Measurements from ENCODE around the gene VPS33B.

VPS33B gene

DNA sequence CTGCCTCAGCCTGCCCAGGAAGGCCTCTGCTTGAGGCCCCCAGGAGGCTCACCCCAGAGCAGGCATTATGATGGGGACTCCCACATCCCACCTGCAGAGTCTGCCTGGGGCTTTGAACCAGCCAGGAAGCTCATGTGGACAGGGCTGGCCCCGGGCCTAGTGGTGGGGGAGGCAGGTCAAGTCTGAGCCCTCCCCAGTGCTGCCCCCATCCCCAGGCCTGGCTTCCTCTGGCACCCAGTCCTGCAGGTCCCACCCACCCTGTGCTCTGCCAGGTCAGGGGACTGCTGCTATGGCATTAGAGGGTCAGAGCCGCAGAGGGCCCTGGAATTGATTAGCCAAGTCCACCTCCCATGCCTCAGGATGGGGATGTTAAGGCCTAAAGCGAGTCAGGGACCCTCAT lies 17.6 kb upstream of the VPS33B start:
- H3K27ac ChIP-seq (ENCODE audit: extremely low read depth, low read depth, low read length): no peak overlapping the region
- no peaks in the 10 kb centered on the region for H3K36me3 ChIP-seq (ENCODE audit: control insufficient read depth in 2 of 2, insufficient read depth in 1 of 2, low read length in 2 of 2)
- CTCF ChIA-PET: interaction anchor here (1.7 to 2.5 kb wide), 2 partner anchors 7 to 10 kb away, joined by 9 to 10 read pairs; no protein-coding TSS in a partner anchor
- H3K9me3 ChIP-seq (ENCODE audit: control insufficient read depth, insufficient read depth, low read depth, low read length): no peaks in the 10 kb centered on the region
- TF ChIP-seq ZNF175 (tag by site-specific recombination; IDR thresholded peaks at IDR 0.05) (no peak), ZIC2 (tag by site-specific recombination; IDR thresholded peaks at IDR 0.05) (peak; percentile 42; the same call in 1 of the 2 replicates), GLIS1 (tag by site-specific recombination; IDR thresholded peaks at IDR 0.05) (peak; percentile 79)
- POLR2A ChIA-PET: no interaction called here
- H3K4me1 ChIP-seq (ENCODE audit: control insufficient read depth, insufficient read depth, low read length): no peaks in the 10 kb centered on the region
- H3K4me3 ChIP-seq (ENCODE audit: low read depth, low read length): no peak overlapping the region

DNA sequence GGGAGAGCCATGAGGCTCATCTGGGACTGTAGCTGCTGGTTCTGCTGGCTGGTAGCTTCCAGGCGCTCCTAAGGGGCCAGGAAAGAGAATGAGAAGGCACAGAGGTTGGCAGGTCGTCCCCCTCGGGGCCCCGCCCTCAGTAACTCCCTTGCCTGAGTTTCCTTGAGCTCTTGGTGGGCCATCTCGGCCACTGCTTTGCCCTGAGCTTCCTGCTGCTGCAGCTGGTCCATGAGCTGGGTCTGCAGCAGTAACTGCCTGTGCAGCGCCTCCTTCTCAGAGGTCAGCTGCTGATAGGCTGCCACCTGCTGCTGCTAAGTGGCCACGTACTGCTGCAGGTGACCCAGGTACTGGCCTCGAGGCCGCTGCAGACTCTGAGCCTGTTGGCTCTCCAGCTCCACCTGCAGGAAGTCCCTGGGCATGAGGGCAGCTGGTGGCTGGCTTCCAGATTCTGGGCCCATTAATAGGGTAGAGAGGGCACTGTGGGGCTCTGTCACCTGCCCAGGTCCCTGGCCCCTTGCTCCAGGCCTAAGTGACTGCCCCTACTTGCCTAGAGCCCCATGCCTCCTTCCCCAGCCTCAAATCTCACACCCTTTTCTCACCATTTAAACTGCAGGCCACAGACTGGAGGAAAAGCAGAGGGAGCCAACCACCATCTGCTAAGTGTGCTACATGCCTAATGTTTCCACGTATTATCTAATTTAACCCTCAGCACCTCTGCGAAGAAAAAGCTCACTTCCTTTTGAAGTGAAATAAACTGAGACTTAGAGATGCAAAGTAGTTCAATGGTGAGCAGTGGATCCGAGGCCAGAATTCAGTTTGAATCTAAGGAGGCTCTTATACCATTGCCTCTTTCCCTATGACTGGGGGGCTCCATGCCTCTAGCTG lies 10.8 kb upstream of the VPS33B start:
- Histone ChIP-seq H3K9me3 (ENCODE audit: control insufficient read depth, insufficient read depth, low read depth, low read length) (no peaks in the 10 kb centered on the region), H3K4me3 (ENCODE audit: low read depth, low read length) (no peak overlapping the region), H3K27ac (ENCODE audit: extremely low read depth, low read depth, low read length) (no peak overlapping the region), H3K36me3 (ENCODE audit: control insufficient read depth in 2 of 2, insufficient read depth in 1 of 2, low read length in 2 of 2) (no peaks in the 10 kb centered on the region), H3K4me1 (ENCODE audit: control insufficient read depth, insufficient read depth, low read length) (no peaks in the 10 kb centered on the region)
- CTCF ChIA-PET: interaction anchor here (0.5 to 4.0 kb wide), 42 partner anchors 8 to 385 kb away, joined by 3 to 40 read pairs (median 5); partner anchors contain the start of genes HDDC3, RCCD1, UNC45A and VPS33B
- POLR2A ChIA-PET: interaction anchor here (1.0 to 1.7 kb wide), 5 partner anchors 9 to 98 kb away, joined by 3 to 9 read pairs (median 5); partner anchors contain the start of genes PRC1, UNC45A and VPS33B
- TF ChIP-seq ZNF311 (tag by site-specific recombination; IDR thresholded peaks at IDR 0.05; ENCODE audit: borderline replicate concordance): no peak
- TF ChIP-seq ZNF10 (tag by site-specific recombination; IDR thresholded peaks at IDR 0.05): peak; percentile 74; the same call in 1 of the 2 replicates
- TF ChIP-seq ZNF76 (tag by site-specific recombination; IDR thresholded peaks at IDR 0.05; ENCODE audit: borderline replicate concordance, low read depth): no peak
- no peak for TF ChIP-seq ZBTB26 (tag by site-specific recombination; optimal IDR thresholded peaks at IDR 0.05)
- 0 out of 2 replicates have a peak, but pooled peaks have one; percentile 25 for TF ChIP-seq HIC1 (tag by site-specific recombination; IDR thresholded peaks at IDR 0.05)
- peak; percentile 58; the same call in 1 of the 2 replicates for TF ChIP-seq SCRT1 (tag by site-specific recombination; IDR thresholded peaks at IDR 0.05; ENCODE audit: borderline replicate concordance)
- TF ChIP-seq ZNF544 (tag by site-specific recombination; IDR thresholded peaks at IDR 0.05): no peak
- peak; percentile 51 for TF ChIP-seq ZNF654 (tag by site-specific recombination; IDR thresholded peaks at IDR 0.05; ENCODE audit: low read depth)
- TF ChIP-seq ZNF112 (tag by site-specific recombination; IDR thresholded peaks at IDR 0.05): no peak
- TF ChIP-seq ZBTB48 (tag by site-specific recombination; IDR thresholded peaks at IDR 0.05): 0 out of 2 replicates have a peak, but pooled peaks have one; percentile 28
- TF ChIP-seq ZBTB8A (tag by site-specific recombination; IDR thresholded peaks at IDR 0.05): 0 out of 2 replicates have a peak, but pooled peaks have one; percentile 21
- no peak for TF ChIP-seq ZNF174 (tag by site-specific recombination; IDR thresholded peaks at IDR 0.05)
- TF ChIP-seq, protein P1, sequence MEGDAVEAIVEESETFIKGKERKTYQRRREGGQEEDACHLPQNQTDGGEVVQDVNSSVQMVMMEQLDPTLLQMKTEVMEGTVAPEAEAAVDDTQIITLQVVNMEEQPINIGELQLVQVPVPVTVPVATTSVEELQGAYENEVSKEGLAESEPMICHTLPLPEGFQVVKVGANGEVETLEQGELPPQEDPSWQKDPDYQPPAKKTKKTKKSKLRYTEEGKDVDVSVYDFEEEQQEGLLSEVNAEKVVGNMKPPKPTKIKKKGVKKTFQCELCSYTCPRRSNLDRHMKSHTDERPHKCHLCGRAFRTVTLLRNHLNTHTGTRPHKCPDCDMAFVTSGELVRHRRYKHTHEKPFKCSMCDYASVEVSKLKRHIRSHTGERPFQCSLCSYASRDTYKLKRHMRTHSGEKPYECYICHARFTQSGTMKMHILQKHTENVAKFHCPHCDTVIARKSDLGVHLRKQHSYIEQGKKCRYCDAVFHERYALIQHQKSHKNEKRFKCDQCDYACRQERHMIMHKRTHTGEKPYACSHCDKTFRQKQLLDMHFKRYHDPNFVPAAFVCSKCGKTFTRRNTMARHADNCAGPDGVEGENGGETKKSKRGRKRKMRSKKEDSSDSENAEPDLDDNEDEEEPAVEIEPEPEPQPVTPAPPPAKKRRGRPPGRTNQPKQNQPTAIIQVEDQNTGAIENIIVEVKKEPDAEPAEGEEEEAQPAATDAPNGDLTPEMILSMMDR (tag by site-specific recombination; IDR thresholded peaks at IDR 0.05): peak; percentile 96
- TF ChIP-seq ZEB2 (tag by site-specific recombination; IDR thresholded peaks at IDR 0.05): peak; percentile 74; the same call in 1 of the 2 replicates
- TF ChIP-seq ZNF223 (tag by site-specific recombination; IDR thresholded peaks at IDR 0.05): peak; percentile 85
- TF ChIP-seq, protein P2, sequence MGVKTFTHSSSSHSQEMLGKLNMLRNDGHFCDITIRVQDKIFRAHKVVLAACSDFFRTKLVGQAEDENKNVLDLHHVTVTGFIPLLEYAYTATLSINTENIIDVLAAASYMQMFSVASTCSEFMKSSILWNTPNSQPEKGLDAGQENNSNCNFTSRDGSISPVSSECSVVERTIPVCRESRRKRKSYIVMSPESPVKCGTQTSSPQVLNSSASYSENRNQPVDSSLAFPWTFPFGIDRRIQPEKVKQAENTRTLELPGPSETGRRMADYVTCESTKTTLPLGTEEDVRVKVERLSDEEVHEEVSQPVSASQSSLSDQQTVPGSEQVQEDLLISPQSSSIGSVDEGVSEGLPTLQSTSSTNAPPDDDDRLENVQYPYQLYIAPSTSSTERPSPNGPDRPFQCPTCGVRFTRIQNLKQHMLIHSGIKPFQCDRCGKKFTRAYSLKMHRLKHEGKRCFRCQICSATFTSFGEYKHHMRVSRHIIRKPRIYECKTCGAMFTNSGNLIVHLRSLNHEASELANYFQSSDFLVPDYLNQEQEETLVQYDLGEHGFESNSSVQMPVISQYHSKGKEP (tag by site-specific recombination; IDR thresholded peaks at IDR 0.05): no peak
- TF ChIP-seq, protein P3, sequence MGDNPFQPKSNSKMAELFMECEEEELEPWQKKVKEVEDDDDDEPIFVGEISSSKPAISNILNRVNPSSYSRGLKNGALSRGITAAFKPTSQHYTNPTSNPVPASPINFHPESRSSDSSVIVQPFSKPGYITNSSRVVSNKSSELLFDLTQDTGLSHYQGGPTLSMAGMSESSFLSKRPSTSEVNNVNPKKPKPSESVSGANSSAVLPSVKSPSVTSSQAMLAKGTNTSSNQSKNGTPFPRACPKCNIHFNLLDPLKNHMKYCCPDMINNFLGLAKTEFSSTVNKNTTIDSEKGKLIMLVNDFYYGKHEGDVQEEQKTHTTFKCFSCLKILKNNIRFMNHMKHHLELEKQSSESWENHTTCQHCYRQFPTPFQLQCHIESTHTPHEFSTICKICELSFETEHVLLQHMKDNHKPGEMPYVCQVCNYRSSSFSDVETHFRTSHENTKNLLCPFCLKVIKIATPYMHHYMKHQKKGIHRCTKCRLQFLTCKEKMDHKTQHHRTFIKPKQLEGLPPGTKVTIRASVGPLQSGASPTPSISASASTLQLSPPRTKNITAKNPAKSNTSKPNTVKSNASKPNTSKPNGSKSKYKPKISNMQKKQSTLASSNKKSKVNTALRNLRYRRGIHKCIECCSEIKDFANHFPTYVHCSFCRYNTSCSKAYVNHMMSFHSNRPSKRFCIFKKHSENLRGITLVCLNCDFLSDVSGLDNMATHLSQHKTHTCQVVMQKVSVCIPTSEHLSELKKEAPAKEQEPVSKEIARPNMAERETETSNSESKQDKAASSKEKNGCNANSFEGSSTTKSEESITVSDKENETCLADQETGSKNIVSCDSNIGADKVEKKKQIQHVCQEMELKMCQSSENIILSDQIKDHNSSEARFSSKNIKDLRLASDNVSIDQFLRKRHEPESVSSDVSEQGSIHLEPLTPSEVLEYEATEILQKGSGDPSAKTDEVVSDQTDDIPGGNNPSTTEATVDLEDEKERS (tag by site-specific recombination; IDR thresholded peaks at IDR 0.05): no peak
